Measurements from ENCODE around the gene LITAF.
"Not testable (repeated sequence)": the region's sequence is repeated elsewhere in the genome, so short reads cannot be mapped to it uniquely, and the experiment has no call there.

LITAF gene

DNA sequence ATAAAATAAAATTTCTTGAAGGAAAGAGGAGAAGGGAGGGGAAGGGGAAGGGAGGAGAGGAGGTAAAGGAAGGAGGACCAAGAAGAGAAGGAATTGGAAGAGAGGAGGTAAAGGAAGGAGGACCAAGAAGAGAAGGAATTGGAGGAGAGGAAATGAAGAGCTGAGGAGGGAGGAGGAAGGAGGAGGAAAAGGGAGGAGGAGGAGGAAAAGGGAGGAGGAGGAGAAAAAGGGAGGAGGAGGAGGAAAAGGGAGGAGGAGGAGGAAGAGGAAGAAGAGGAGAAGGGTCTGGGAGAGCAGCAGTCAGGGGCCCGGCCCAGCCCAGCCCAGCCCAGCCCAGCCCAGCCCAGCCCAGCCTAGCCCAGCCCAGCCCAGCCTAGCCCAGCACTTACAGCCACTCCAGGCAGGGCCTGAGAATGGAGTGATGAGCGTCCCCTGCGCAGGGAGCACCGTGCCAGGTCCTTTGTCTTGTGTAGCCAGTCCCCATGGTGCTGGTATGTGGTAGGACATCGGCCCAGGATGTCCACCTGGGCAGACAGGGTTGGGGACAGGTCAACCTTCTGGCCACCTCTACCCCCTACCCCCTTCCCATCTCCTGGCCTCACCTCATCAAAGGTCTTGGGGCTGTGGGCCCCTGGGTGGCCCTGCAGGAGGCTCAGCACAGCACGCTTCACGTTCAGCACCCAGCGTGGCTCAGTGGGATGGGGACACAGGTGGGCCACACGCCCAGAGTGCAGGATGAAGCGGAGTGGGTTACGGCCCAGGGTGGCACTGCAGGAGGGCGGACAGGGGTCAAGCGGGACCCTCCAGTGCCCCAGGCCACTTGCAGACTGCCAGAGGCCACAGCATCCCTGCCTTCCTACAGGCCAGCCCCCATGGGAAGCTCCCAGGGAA is 70.9 kb downstream of the LITAF start:
- DNase-seq = no peak

DNA sequence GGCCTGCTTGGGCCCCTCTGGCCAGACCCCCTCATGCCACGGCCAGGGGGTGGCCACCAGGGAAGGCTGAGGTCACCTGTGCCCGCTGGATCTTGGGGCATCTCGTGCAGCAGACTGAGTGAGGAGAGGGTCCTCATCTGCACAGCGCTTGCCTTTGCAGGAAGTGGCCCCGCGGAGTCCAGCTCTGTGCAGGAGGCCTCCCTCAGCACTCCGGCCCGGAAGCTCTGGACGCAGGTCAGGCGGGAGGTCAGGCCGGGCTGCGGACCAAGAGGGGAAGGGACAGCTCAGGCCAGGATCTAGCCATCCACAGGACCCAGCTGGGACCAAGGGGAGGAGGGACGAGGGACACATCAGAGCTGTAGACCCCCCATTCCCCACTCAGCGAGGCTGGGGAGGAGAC is 72.4 kb downstream of the LITAF start:
- DNase-seq = no peak

DNA sequence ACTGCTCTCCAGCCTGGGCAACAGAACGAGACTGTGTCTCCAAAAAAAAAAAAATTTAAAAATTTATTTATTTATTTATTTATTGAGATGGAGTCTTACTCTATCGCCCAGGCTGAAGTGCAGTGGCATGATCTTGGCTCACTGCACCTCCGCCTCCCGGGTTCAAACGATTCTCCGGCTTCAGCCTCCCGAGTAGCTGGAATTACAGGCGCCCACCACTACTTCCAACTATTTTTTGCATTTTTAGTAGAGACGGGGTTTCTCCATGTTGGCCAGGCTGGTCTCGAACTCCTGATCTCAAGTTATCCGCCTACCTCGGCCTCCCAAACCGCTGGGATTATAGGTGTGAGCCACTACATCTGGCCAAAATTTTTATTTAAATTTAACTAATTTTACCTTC is 73.4 kb downstream of the LITAF start:
- DNase-seq = not testable (repeated sequence)

DNA sequence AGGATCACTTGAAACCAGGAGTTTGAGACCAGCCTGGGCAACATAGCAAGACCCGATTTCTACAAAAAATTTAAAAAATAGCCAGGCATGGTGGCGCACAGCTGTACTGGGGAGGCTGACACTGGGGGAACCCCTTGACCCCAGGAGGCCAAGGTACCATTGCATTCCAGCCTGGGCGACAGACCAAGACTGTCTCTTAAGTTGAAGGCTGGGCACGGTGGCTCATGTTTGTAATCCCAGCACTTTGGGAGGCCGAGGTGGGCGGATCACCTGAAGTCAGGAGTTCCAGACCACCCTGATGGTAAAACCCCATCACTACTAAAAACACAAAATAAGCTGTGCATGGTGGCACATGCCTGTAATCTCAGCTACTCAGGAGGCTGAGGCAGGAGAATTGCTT is 74.9 kb downstream of the LITAF start:
- DNase-seq = no peak

- no peak for DNase-seq
Observed at GRCh38 chr16:11511328-11511727, 75.4 kb downstream of the LITAF start.

GRCh38 chr16:11510178-11510973 is 76.3 kb downstream of the LITAF start:
- DNase-seq = no peak

- no peak for DNase-seq
Observed at GRCh38 chr16:11507991-11508390, 78.7 kb downstream of the LITAF start.

DNA sequence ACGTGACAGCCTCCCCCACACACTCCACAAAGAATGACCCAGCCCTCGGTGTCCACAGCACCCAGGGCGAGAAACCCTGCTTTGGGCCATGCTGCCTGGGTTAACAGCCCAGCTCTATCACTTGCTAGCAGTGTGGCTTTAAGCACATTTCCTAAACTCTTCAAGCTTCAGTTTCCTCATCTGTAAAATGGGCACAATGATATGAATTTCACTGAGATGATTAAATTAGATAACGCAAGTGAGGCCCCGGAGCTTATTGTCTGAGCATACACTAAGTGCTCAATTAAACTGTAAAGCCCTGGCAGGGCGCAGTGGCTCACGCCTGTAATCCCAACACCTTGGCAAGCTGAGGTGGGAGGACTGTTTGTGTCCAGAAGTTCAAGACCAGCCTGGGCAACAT is 79.4 kb downstream of the LITAF start:
- no peak for DNase-seq

DNA sequence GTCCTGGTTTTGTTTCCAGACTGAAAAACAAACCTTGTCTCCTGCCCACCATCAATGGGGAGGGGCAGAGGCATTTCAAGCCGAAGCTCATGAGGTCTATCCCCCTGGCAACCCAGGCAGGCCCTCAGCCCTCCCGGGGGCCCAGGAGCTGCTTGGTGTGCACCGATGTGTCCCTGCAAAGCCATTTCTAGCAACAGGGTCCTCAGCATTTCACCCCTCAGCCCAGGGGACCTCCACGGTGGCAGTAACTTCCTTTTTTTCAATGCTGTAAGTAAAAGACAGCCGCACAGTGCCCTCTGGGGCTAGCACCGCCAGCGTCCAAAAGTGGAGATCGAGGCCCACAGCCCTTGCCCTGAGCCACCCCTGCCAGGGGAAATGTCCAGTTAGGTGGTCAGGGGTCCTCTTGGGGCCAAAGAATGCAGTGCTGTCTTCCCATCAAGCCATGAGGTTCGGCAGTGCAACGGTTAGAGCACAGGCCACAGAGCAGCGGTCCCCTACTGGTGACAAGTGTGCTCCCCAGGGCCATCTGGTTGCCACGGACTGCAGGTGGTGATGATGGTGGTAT is 79.9 kb downstream of the LITAF start:
- no peak for DNase-seq

- not testable (repeated sequence) for DNase-seq
Observed at GRCh38 chr16:11504261-11504660, 82.5 kb downstream of the LITAF start.

DNA sequence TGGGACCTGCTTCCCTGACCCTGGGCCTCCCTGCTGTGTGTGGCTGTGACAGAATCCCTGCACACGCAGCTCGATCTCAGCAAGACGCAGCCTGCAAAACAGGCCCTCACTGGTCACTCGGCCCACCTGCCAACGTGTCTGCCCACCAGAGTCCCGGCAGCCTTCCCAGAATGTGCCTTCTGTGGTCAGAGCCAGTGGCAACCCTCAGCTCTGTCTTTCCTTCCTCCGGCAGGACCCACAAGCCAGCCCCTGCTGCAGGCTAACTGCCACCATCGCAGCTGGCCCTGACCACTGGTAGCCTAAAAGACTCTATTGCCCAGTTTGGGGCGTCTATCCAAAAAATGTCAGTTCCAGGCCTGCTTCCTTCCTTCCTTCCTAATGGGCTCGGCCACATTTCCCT is 83.2 kb downstream of the LITAF start:
- no peak for DNase-seq

DNA sequence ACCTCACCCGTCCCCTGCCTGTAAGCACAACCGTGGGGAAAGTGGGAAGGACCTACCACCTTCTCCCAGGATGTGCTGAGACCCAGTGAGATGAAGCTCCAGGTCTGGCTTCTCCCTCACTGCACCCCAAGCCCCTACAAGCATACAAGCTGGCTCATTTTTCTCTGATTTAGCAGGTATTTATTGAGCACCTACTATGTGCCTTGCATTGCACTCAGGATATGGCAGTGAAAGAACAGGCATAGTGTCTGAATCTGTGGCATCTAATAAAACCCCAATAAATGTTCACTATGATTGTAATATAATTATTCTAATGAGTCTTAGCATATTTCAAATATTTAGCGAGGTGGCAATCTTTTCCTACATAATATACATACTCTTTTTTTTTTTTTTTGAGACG is 84.5 kb downstream of the LITAF start:
- no peak for DNase-seq

DNA sequence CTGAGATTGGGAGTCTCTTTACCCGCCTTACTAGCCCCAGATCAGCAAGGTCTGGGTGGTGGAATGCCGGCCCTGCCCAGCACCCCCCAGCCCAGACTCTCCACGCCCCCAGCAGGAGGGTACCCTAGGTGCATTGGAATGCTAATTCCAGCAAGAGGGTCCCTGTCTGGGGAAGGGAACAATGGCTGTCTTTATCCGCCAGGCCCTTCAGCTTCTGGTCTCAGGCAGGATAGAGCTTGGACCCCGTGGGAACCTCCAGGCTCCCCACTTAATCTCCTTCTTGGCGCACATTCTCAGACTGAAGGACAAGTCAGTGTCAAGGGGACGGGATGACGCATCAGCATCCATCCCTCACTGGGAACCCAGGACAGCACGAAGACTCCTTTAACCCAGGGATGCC is 85.1 kb downstream of the LITAF start:
- no peak for DNase-seq

DNA sequence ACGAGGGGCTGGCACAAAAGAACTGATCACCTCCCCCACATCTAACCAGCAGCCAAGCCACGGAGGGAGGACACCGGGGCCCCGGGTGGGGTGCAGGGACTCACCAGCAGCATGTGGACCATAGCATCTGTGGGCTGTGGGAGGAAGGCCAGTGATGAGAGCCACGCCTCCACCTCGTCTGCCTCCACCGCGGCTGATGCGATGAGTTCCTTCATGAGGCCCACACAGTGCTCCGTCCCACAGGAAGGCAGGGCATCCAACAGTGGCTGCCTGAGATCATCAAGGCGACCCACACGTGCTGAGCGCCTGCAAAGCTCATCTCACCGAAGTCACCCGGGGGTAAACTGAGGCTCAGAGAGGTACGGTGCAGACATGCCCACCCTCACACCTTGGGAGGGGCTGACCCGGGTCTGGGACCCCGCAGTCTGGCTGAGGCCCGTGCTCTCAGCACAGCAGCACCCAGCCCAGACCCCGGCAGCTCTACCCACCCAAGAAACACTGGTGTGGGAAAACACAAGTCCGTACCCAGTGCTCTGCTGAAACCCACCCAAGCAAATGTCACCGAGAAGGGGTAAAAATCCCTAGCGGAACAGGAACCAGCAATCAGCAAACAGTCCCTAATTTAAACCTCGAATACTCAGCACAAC is 85.9 kb downstream of the LITAF start:
- DNase-seq = no peak

- no peak for DNase-seq
Observed at GRCh38 chr16:11499295-11500089, 87.2 kb downstream of the LITAF start.

GRCh38 chr16:11498683-11499082 is 88.0 kb downstream of the LITAF start:
- no peak for DNase-seq

- DNase-seq = no peak
Observed at GRCh38 chr16:11497851-11498289, 88.8 kb downstream of the LITAF start.

Measured in CD4-positive, alpha-beta T cell treated with Interferon alpha-2 for 1 hour (primary cell).